Stimulated activated CD8-positive, alpha-beta memory T cell treated with anti-CD3 and anti-CD28 coated beads, Interleukin-7, amount 100 ng/mL, for 24 hours (primary cell): ENCODE data around the gene SURF4.
"Not testable (repeated sequence)": the region's sequence is repeated elsewhere in the genome, so short reads cannot be mapped to it uniquely, and the experiment has no call there.

Experiments
- DNase-seq: peaks from one replicate; pipeline ENCODE4 v3.0.0-alpha.2; 2020; ENCODE audit warnings: low read depth

Gene SURF4

DNA sequence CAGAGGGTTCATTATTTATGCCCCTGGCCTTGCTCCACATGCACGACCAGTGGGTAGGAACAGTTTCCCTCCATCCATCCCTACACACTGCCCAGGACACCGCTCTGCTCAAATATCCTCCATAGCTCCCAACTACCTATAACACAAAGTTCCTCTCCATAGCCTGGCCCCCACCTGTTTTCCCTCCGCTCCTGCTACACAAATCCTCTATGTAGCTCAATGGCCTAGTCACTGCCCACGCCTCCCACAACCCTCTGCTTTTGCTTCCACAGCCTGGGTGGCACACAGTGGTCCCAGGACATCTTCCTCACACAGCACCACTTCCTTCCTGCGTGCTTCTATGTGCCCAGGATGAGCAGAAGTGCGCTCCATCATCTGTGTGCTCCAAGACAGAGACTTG, 21.5 kb upstream of the SURF4 start:
- DNase-seq, result no peak

- DNase-seq, result no peak
Observed at GRCh38 chr9:133396952-133397351, 21.1 kb upstream of the SURF4 start.

GRCh38 chr9:133394687-133395271, 18.9 kb upstream of the SURF4 start:
- DNase-seq, result no peak

DNA sequence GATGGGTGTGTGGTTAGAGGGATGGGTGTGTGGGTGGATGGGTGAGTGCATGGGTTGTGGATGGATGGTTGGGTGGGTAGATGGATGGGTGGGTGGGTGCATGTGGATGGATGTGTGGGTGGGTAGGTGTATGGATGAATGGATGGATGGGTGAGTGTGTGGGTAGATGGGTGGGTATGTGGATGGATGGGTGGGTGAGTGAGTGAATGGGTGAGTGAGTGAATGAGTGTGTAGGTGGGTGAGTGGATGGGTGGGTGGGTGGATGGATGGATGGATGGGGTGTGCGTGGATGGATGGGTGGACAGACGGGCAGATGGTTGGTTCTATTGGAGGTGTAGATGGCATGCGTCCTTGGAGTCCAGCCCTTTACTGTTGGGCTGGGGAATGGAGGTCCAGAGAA, 17.5 kb upstream of the SURF4 start:
- DNase-seq, result no peak

DNA sequence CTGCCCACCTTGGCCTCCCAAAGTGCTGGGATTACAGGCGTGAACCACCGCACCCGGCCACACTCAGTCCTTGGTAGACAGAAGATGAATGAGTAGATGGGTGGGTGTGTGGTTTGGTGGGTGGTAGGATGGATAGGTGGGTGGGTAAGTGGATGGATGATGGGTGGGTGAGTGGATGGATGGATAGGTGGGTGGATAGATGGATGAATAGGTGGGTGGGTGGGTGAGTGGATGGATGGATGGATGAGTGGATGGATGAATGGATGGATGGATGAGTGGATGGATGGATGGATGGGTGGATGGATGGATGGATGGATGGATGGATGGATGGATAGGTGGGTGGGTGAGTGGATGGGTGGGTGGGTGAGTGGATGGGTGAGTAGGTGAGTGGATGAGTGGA, 16.4 kb upstream of the SURF4 start:
- DNase-seq, result not testable (repeated sequence)

DNA sequence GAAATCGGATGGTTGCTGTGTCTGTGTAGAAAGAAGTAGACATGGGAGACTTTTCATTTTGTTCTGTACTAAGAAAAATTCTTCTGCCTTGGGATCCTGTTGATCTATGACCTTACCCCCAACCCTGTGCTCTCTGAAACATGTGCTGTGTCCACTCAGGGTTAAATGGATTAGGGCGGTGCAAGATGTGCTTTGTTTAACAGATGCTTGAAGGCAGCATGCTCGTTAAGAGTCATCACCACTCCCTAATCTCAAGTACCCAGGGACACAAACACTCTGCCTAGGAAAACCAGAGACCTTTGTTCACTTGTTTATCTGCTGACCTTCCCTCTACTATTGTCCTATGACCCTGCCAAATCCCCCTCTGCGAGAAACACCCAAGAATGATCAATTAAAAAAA, 15.6 kb upstream of the SURF4 start:
- DNase-seq, result not testable (repeated sequence)

GRCh38 chr9:133390713-133391112, 14.9 kb upstream of the SURF4 start:
- DNase-seq, result no peak

- DNase-seq, result no peak
Observed at GRCh38 chr9:133389562-133389961, 13.7 kb upstream of the SURF4 start.

GRCh38 chr9:133389025-133389557, 13.2 kb upstream of the SURF4 start:
- DNase-seq, result no peak

GRCh38 chr9:133387680-133388079, 11.8 kb upstream of the SURF4 start:
- no peak for DNase-seq

GRCh38 chr9:133386338-133386737, 10.5 kb upstream of the SURF4 start:
- DNase-seq, result no peak

DNA sequence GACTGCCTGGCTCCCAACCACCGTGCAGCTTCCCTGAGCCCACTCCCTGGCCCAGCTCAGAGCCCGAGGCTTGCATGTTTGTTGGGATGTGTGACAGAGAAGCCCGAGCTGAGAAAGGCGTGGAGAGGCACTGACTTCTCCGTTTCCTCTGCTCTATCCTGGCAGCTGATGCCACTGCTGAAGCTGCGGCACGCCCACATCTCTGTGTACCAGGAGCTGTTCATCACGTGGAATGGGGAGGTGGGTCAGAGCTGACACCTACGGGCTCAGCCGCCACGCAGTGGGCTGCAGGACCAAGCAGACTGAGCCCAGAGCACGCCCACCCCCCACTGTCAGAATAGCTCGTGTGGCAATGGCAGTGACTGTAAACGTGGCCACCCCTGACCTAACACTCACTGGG, 9.6 kb upstream of the SURF4 start:
- no peak for DNase-seq

GRCh38 chr9:133384736-133385321, 9.0 kb upstream of the SURF4 start:
- DNase-seq, result no peak

GRCh38 chr9:133383438-133383837, 7.6 kb upstream of the SURF4 start:
- no peak for DNase-seq

GRCh38 chr9:133382507-133383141, 6.8 kb upstream of the SURF4 start:
- DNase-seq, result no peak

- DNase-seq, result no peak
Observed at GRCh38 chr9:133380734-133381133, 4.9 kb upstream of the SURF4 start.

GRCh38 chr9:133379153-133380086, 3.6 kb upstream of the SURF4 start:
- no peak for DNase-seq

DNA sequence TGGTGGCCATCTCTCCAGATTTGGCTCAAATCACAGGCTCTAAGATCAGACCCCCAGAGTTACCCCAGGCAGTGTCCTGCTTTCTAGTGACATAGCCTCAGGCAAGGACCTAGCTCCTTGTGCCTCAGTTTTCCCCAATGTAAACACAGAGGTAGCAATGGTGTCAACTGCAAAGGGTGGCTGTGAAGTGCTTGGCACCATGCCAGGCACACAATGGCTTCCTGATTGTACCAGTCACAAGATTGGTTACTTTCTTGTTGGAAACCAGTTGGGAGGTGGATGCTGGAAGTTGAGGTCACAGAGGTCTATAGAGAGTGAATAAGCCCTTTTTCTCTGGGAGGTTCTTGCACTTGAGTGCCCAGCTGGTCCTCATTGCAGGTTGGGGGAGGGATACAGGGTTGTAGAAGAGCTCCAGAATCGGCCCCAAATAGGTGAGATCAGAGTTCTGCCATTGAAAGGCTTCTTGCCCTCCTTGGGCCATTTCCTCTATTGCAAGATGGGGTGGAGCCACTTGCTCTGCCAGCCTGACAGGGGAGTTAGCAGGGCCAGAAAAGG, 2.6 kb upstream of the SURF4 start:
- no peak for DNase-seq

- no peak for DNase-seq
Observed at GRCh38 chr9:133377721-133378216, 1.9 kb upstream of the SURF4 start.

DNA sequence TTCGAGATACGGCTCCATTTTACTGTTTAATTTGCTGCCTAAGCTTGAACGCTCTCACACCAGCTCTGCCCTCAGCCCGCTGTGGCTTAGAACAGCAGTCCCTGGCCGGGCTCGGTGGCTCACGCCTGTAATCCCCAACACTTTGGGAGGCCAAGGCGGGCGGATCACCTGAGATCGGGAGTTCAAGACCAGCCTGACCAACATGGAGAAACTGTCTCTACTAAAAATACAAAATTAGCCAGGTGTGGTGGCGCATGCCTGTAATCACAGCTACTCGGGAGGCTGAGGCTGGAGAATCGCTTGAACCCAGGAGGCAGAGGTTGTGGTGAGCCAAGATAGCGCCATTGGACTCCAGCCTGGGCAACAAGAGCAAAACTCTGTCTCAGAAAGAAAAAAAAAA, 1.4 kb upstream of the SURF4 start:
- DNase-seq, result not testable (repeated sequence)

GRCh38 chr9:133375116-133375723, 640 bp downstream of the SURF4 start:
- DNase-seq, result no peak
